Left renal cortex interstitium (tissue), 4 donors: ENCODE data around the gene LAMB4. TPM values are rescaled to one million over a fixed set of nuclear protein-coding genes. Genes with fewer than 3 reads are reported as not detected.

Source experiments
- DNase-seq, 4 donors: peaks; one replicate each; pipeline ENCODE4 v3.0.0-alpha.2; 2013; ENCODE audit warnings: low read depth in 4 of 4, low spot score in 2 of 4, missing footprints in 1 of 4
- polyA plus RNA-seq, 4 donors: library from polyadenylated mRNA; unstranded; fragments of 120-200 nt; gene quantifications; one replicate each; pipeline ENCODE4 v1.2.1, GENCODE V29; 2013; ENCODE audit not compliant: insufficient read length in 4 of 4

The LAMB4 gene
- polyA plus RNA-seq, 4 donors, result 3.1 to 4.9 (median 4.2) TPM

GRCh38 chr7:108142675-108143259 is 12.6 kb upstream of the LAMB4 start:
- DNase-seq, result no peak

- no peak for DNase-seq
These were observed 12.0 kb upstream of the LAMB4 start for GRCh38 chr7:108142180-108142579.

- no peak for DNase-seq
These were observed 10.5 kb upstream of the LAMB4 start for GRCh38 chr7:108140671-108141070.

GRCh38 chr7:108138911-108139310 is 8.8 kb upstream of the LAMB4 start:
- DNase-seq, result no peak

- no peak for DNase-seq
These were observed 7.8 kb upstream of the LAMB4 start for GRCh38 chr7:108137993-108138392.

GRCh38 chr7:108137040-108137439 is 6.9 kb upstream of the LAMB4 start:
- DNase-seq, result no peak

- no peak for DNase-seq
These were observed 6.1 kb upstream of the LAMB4 start for GRCh38 chr7:108136191-108136688.

GRCh38 chr7:108135446-108136190 is 5.5 kb upstream of the LAMB4 start:
- DNase-seq, result no peak

GRCh38 chr7:108134486-108134885 is 4.3 kb upstream of the LAMB4 start:
- DNase-seq, result no peak

GRCh38 chr7:108132551-108133265 is 2.5 kb upstream of the LAMB4 start:
- DNase-seq, result no peak

- DNase-seq, result no peak
These were observed 869 bp downstream of the LAMB4 start for GRCh38 chr7:108129018-108129965.

- DNase-seq, result no peak
These were observed 1.6 kb downstream of the LAMB4 start for GRCh38 chr7:108128514-108128913.

- no peak for DNase-seq
These were observed 2.7 kb downstream of the LAMB4 start for GRCh38 chr7:108127461-108127860.

- DNase-seq, result no peak
These were observed 5.3 kb downstream of the LAMB4 start for GRCh38 chr7:108124820-108125219.

- DNase-seq, result no peak
These were observed 8.0 kb downstream of the LAMB4 start for GRCh38 chr7:108122181-108122580.

GRCh38 chr7:108120933-108121332 is 9.2 kb downstream of the LAMB4 start:
- no peak for DNase-seq

GRCh38 chr7:108120196-108120595 is 10.0 kb downstream of the LAMB4 start:
- no peak for DNase-seq

GRCh38 chr7:108118959-108119358 is 11.2 kb downstream of the LAMB4 start:
- no peak for DNase-seq

GRCh38 chr7:108114117-108114841 is 15.9 kb downstream of the LAMB4 start:
- no peak for DNase-seq

- DNase-seq, result no peak
These were observed 17.5 kb downstream of the LAMB4 start for GRCh38 chr7:108112683-108113082.
